ENCODE results near the gene GCK.
A peak's percentile ranks its signal among the peaks of the same experiment; 100 is the strongest.

The GCK gene

GRCh38 chr7:44102846-44103565 lies 86.2 kb downstream of the GCK start:
- no peak for ATAC-seq

GRCh38 chr7:44101966-44102845 lies 87.0 kb downstream of the GCK start:
- no peak for ATAC-seq

GRCh38 chr7:44101303-44101965 lies 87.8 kb downstream of the GCK start:
- ATAC-seq = no peak

GRCh38 chr7:44100458-44101302 lies 88.6 kb downstream of the GCK start:
- ATAC-seq = no peak

GRCh38 chr7:44099669-44100068 lies 89.6 kb downstream of the GCK start:
- no peak for ATAC-seq

GRCh38 chr7:44098092-44099068 lies 90.9 kb downstream of the GCK start:
- ATAC-seq = no peak

GRCh38 chr7:44097064-44097932 lies 91.9 kb downstream of the GCK start:
- peak; percentile 46 to 60 for ATAC-seq

- no peak for ATAC-seq
Observed at GRCh38 chr7:44096326-44096881, 92.8 kb downstream of the GCK start.

GRCh38 chr7:44095781-44096180 lies 93.5 kb downstream of the GCK start:
- ATAC-seq = no peak

GRCh38 chr7:44094883-44095592 lies 94.2 kb downstream of the GCK start:
- no peak for ATAC-seq

- ATAC-seq = no peak
Observed at GRCh38 chr7:44094365-44094764, 94.9 kb downstream of the GCK start.
